ENCODE results near the gene C11orf98.
"Not testable (repeated sequence)": the region's sequence is repeated elsewhere in the genome, so short reads cannot be mapped to it uniquely, and the experiment has no call there.

C11orf98 gene

DNA sequence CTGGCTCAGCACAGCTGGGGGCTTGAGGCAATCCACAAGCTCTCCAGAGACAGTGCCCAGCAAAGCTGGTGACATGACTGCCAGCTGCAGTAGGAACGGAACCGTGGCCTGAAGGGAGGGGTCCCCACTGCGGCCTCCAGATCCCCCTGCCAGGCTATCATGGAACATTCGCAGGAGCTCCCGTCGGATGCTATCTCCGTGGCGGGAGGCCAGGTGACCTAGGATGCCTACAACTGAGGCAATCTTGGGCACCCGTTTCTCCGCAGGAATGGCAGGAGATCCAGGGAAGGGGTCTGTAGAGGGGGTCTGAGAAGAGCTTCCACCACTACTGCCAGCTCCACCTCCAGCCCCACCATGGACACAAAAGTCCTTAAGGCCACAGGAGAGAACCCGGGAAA, 16.0 kb downstream of the C11orf98 start:
- DNase-seq, result no peak

- no peak for DNase-seq
Observed at GRCh38 chr11:62648185-62648966, 16.6 kb downstream of the C11orf98 start.

DNA sequence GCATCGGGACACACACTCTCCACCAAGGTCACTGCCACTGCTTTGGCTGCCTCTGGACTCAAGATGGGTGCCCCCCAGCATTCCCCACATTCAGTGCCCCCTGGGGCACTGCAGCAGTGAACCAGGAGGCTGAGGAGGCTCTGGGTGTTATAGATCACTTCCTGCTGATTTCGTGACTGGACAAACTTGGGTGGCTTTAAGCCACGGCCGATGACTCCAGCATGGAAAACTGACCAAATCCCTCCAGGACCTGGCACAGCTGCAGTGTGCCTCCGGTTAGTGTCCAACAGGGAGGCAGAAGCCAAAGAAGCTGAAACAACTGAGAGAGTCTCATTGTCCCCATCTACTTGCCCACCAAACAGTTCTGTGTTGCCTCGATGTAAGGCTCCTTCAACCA, 17.4 kb downstream of the C11orf98 start:
- no peak for DNase-seq

DNA sequence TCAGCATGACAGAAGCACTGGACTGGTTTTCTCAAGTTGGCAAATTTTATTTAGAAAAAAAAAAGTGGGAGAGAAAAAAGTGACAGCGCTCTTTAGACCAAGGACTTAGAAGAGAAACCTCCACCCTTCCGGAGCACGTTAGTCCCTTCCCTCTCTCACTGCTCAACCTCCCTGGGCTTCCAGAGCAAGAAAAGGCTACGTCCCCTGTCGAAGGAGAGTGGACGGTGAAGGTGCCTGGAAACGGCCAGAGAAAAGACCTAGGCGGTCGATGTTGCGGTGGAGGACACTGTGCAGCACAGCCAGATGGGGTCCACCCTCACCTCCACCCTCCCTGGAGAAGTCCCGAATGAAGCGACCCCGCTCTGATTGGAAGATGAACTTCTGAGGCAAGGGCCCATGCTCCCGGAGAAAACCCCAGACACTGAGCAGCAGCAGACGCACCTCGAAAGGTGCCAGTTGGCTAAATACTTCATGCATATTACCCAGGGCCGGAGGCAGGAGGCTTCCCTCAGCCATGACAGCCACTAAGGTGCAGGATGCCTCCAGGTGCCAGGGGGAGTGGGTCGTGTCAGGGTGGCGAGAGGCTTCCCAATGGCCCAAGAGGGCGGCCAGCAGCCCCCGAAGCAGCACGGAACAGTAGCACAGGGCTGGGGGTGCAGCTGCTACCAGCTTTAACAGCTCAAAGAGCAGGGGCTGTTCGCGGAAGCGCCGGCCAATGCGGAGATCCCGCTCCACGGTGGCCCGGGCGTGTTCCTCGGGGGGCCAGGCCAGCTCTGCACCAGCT, 18.0 kb downstream of the C11orf98 start:
- no peak for DNase-seq

DNA sequence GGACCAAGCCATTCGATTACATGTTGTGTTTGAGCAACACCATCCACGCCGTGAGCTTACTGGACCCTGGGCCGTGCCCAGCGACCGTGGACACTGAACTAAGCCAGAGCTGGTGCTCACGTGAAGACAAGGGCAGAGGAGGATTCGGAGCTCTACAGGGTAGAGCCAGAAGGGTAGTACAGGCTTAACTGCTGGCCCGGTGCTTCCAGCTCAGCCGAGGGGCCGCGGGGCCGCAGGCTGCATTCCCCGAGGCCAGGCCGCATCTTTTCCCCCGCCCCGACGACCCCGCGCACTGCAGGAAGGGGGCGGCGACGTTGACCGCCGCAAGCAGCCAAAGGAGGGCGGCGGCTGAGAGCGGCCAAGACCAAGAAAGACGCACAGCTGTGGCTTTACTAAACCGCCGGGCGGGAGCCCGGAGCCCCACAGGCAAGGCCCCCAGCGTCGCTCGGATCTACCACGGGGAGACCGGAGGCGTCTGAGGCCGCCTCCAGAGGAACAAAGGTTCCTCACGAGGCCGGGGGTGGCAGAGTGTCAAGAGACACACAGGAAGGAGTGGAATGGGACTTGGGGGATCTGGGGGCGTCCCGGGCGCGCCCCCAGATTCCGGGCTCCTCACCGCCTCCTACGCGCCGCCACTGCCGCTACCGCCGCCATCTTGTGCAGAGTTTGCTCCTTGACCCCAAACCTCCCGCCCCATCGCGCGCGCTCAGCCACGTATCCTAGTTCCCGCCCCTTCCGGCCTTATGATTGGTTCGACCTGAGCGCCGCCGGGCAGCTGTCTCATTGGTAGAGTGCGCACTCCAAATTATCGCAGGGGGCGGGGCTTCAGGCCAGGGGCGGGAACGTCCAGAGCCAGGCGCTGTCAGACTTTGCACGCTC, 18.8 kb downstream of the C11orf98 start, which contains the start of gene GANAB:
Gene GANAB (minus strand): TSS at position 668 of the 879 bp plus-strand sequence. CDS start 14 bp downstream, at position 654.
- peak; percentile 99 to 100 (median 100) for DNase-seq

GRCh38 chr11:62645671-62645945, 19.4 kb downstream of the C11orf98 start:
- DNase-seq, result peak in 1 of 3 donors; percentile 18

GRCh38 chr11:62644220-62644619, 20.8 kb downstream of the C11orf98 start:
- DNase-seq, result no peak

- no peak for DNase-seq
Observed at GRCh38 chr11:62632492-62632891, 32.5 kb downstream of the C11orf98 start.

DNA sequence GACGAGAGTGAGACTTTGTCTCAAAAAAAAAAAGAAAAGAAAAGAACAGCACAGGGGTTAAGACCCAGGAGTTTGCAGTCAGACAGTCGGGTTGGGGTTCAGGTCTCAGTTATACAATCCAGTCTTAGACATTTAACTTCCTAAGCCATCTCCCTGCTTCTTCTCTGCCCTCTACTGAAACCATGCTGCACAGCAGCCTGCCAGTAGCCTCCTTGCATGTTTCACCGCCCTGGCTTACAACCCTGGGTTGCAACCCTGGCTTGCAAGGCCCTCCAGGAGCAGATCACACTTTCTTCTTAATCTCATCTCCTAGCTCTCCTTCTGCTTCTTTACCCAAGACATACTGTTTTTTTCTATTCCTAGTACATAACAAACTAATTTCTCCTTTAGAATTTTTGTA, 37.3 kb downstream of the C11orf98 start:
- peak in 2 of 3 donors; percentile 20 to 26 for DNase-seq

DNA sequence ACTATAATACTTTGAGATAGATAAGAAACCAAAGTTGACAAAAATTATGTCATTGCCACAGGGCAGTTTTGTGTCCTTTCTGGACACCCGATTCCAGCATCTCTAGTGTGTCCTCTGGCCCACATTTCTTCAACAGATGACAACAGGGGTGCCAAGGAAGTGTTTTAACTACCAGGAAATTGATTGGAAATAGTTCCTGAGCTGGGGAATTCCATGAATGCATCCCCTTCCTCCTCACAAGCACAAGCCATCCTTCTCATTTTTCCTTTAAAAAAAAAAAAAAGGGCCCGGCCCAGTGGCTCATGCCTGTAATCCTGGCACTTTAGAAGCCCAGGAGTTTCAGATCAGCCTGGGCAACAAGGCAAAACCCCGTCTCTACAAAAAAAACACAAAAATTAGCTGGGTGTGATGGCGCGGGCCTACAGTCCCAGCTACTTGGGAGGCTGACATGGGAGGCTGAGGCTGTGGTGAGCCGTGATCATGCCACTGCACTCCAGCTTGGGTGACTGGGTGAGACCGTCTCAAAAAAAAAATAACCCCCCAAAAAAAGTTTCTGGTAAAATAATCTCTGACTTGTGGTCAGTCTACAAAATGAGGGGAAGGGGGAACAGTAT, 42.4 kb downstream of the C11orf98 start:
- DNase-seq, result no peak

- peak; percentile 98 for DNase-seq
Observed at GRCh38 chr11:62621567-62622470, 43.2 kb downstream of the C11orf98 start, which contains the start of gene B3GAT3. B3GAT3 (minus strand) TSS chr11:62621986; CDS start chr11:62621947, 39 bp downstream.

DNA sequence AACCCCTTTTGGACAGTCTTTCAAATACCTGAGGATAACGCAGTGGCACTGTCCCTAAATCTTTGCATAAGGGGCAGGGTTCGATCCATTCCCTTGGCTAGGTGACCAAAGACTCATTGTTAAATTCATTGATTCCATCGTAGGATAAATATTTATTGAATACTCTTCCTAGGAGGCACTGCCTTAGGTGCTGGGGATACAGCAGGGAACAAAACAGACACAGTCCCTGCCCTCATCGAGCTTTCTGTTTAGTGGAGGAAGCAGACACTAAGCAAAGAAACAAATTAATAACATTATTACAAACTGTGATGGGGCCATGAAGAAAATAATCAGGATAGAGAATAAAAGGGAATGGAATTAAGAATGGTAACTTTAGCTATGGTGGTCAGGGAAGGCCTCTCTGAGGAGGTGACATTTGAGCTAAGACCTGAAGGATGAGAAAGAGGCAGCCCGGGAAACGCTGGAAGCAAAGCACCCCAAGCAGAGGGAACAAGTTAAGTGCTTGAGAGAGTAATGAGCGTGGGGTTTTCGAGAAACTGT, 43.9 kb downstream of the C11orf98 start:
- DNase-seq, result no peak

DNA sequence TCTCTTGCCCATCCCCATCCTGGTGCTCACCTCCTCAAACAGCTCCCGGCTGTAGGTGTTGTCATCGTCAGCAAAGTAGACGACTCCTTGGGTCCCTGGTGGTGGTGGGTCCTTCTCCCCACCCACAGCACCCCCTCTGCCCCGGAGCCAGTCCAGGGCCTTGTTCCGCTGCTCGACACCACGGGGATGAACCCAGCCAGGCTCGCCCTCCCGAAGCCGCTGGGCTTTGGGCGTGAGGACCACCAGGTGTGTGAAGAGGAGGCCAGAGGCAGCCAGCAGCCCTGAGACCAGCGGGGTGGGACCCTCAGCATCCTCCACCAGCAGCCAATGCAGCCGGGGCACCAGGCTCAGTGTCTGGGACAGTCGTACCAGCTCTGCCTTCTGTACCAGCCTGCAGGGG, 48.1 kb downstream of the C11orf98 start:
- DNase-seq, result not testable (repeated sequence)

- no peak for DNase-seq
Observed at GRCh38 chr11:62615521-62615920, 49.5 kb downstream of the C11orf98 start.

DNA sequence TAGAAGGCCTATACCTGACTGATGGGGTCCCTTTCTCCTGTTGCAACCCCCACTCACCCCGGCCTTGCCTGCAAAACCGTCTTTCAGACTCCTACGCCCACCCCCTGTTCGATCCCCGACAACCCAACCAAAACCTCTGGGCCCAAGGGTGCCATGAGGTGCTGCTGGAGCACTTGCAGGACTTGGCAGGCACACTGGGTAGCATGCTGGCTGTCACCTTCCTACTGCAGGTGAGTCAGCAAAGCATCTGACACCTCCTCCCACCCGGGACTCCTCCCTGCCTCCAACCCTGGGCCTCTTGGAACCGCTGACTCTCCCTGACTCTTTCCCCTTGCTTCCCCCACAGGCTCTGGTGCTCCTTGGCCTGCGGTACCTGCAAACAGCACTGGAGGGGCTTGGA, 50.7 kb downstream of the C11orf98 start:
- no peak for DNase-seq

DNA sequence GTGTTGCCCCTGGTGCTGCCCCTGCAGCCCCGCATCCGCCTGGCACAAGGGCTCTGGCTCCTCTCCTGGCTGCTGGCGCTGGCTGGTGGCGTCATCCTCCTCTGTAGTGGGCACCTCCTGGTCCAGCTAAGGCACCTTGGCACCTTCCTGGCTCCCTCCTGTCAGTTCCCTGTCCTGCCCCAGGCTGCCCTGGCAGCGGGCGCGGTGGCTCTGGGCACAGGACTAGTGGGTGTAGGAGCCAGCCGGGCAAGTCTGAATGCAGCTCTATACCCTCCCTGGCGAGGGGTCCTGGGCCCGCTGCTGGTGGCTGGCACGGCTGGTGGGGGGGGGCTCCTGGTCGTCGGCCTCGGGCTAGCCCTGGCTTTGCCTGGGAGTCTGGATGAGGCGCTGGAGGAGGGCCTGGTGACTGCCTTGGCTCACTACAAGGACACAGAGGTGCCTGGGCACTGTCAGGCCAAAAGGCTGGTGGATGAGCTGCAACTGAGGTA, 51.7 kb downstream of the C11orf98 start:
- no peak for DNase-seq

Data from suppressor macrophage treated with lipopolysaccharide for 1 hour (primary cell).